H1 (cell line): ENCODE results near the gene PHKG2. TPM values are rescaled to one million over a fixed set of nuclear protein-coding genes. Genes with fewer than 3 reads are reported as not detected.

Experiments
- CTCF ChIA-PET: fragments of 300-600 bp; sonication (Branson Sonifier 250); formaldehyde crosslinking; loops from one replicate; lab custom pipeline; 2021; ENCODE audit not compliant: partially characterized antibody; lab: Charles Lee
- POLR2A ChIA-PET: fragments of 300-600 bp; sonication (Branson Sonifier 250); formaldehyde crosslinking; loops from one replicate; lab custom pipeline; 2021; ENCODE audit warnings: inconsistent platforms; ENCODE audit not compliant: partially characterized antibody; lab: Charles Lee
- DNase-seq, 2 experiments: peaks; one replicate each; pipeline versions ENCODE4 v3.0.0 to v3.0.0-alpha.2; 2010 to 2022; ENCODE audit warnings: low spot score in 2 of 2, low read depth in 1 of 2, mixed read lengths in 1 of 2
- FAIRE-seq: peaks from 2 replicates; lab custom pipeline; 2011; peaks lifted over from hg19 to GRCh38; lab: Jason Lieb, UNC
- H2AFZ ChIP-seq: 2 replicates; pipeline ENCODE4 v1.8.1; 2012; ENCODE audit warnings: low read length, inconsistent platforms
- H2AK5ac ChIP-seq: 2 replicates; pipeline ENCODE4 v1.6.1; 2013; ENCODE audit warnings: low read depth, low read length
- H2BK120ac ChIP-seq: replicated peaks from 2 replicates; pipeline ENCODE3; 2013; ENCODE audit warnings: low read depth, low read length, inconsistent platforms
- H2BK12ac ChIP-seq: 2 replicates; pipeline ENCODE4 v1.6.1; 2013; ENCODE audit warnings: low read depth, low read length
- H2BK15ac ChIP-seq: 2 replicates; pipeline ENCODE4 v1.6.1; 2013; ENCODE audit warnings: low read length
- H2BK20ac ChIP-seq: 2 replicates; pipeline ENCODE4 v1.6.1; 2013; ENCODE audit warnings: low read length
- H2BK5ac ChIP-seq: 2 replicates; pipeline ENCODE4 v1.6.1; 2013; ENCODE audit warnings: low read depth, low read length
- H3K14ac ChIP-seq: 2 replicates; pipeline ENCODE4 v1.6.1; 2013; ENCODE audit warnings: inconsistent platforms; ENCODE audit not compliant: insufficient read length
- H3K18ac ChIP-seq: 2 replicates; pipeline ENCODE4 v1.6.1; 2013; ENCODE audit warnings: low read length; ENCODE audit errors: extremely low read depth
- H3K23ac ChIP-seq: 2 replicates; pipeline ENCODE4 v1.6.1; 2013; ENCODE audit warnings: inconsistent platforms; ENCODE audit not compliant: insufficient read length
- H3K23me2 ChIP-seq: 2 replicates; pipeline ENCODE4 v1.6.1; 2013; ENCODE audit warnings: low read depth, low read length
- H3K27ac ChIP-seq: 2 replicates; pipeline ENCODE4 v1.6.1; 2011; ENCODE audit warnings: low read depth, low read length, inconsistent platforms
- H3K27me3 ChIP-seq, 4 experiments: replicated peaks in 1 of 4; 1 replicate in 1 of 4; 2 replicates in 3 of 4; pipeline versions ENCODE4 v1.6.1 to v1.8.1; 2011 to 2013; ENCODE audit warnings: low read length in 3 of 4, mild to moderate bottlenecking in 3 of 4, inconsistent platforms in 2 of 4, mixed read lengths in 2 of 4, moderate library complexity in 1 of 4; ENCODE audit not compliant: control insufficient read depth in 3 of 4, insufficient read depth in 3 of 4; ENCODE audit errors: extremely low read depth in 1 of 4
- H3K36me3 ChIP-seq, 4 experiments: 2 replicates each; pipeline versions ENCODE4 v1.6.1 to v1.8.1; 2011 to 2013; ENCODE audit warnings: mild to moderate bottlenecking in 4 of 4, low read length in 3 of 4, moderate library complexity in 2 of 4, control low read depth in 1 of 4, inconsistent platforms in 1 of 4; ENCODE audit not compliant: insufficient read depth in 4 of 4, control insufficient read depth in 2 of 4
- H3K4ac ChIP-seq: replicated peaks from 2 replicates; pipeline ENCODE3; 2013; ENCODE audit warnings: low read length, low read depth, mixed read lengths, inconsistent platforms; ENCODE audit not compliant: insufficient read length
- H3K4me1 ChIP-seq, 4 experiments: replicated peaks in 1 of 4; 1 replicate in 1 of 4; 2 replicates in 3 of 4; pipeline versions ENCODE4 v1.6.1 to v1.8.1; 2011 to 2013; ENCODE audit warnings: low read length in 3 of 4, inconsistent platforms in 2 of 4, mixed read lengths in 1 of 4; ENCODE audit not compliant: insufficient read depth in 4 of 4, control insufficient read depth in 3 of 4
- H3K4me2 ChIP-seq, 2 experiments: 2 replicates each; pipeline versions ENCODE4 v1.6.1 to v1.8.1; 2011 to 2013; ENCODE audit warnings: low read depth in 2 of 2, low read length in 2 of 2, control low read depth in 1 of 2, inconsistent platforms in 1 of 2, mild to moderate bottlenecking in 1 of 2; ENCODE audit not compliant: insufficient read depth in 1 of 2
- H3K4me3 ChIP-seq, 4 experiments: fragments of 200-600, 300-600 bp in 1 of 4; sonication (generic), shearing (Covaris generic), sonication (Bioruptor Twin) in 1 of 4; 2 replicates each; pipeline versions ENCODE4 v1.5.1 to v1.8.1; 2011 to 2016; ENCODE audit warnings: low read length in 4 of 4, low read depth in 3 of 4, control low read depth in 2 of 4, inconsistent platforms in 2 of 4, mild to moderate bottlenecking in 2 of 4, mixed read lengths in 1 of 4, moderate library complexity in 1 of 4; ENCODE audit not compliant: insufficient read depth in 2 of 4; ENCODE audit errors: extremely low read depth in 1 of 4
- H3K56ac ChIP-seq: replicated peaks from 2 replicates; pipeline ENCODE3; 2013; ENCODE audit warnings: low read depth, mild to moderate bottlenecking, mixed read lengths, low read length, inconsistent platforms; ENCODE audit not compliant: insufficient read length
- H3K79me1 ChIP-seq: 2 replicates; pipeline ENCODE4 v1.6.1; 2013; ENCODE audit warnings: low read depth, low read length, control low read depth
- H3K79me2 ChIP-seq, 2 experiments: 2 replicates each; pipeline versions ENCODE4 v1.6.1 to v1.8.1; 2012 to 2013; ENCODE audit warnings: low read length in 2 of 2, mild to moderate bottlenecking in 2 of 2, inconsistent platforms in 1 of 2; ENCODE audit not compliant: insufficient read depth in 2 of 2, control insufficient read depth in 1 of 2
- H3K9ac ChIP-seq, 4 experiments: replicated peaks in 1 of 4; 1 replicate in 1 of 4; 2 replicates in 3 of 4; pipeline versions ENCODE4 v1.6.1 to v1.8.1; 2011 to 2013; ENCODE audit warnings: low read depth in 3 of 4, low read length in 3 of 4, control low read depth in 2 of 4, mild to moderate bottlenecking in 2 of 4, moderate library complexity in 2 of 4, inconsistent platforms in 1 of 4; ENCODE audit errors: extremely low read depth in 1 of 4
- H3K9me3 ChIP-seq, 2 experiments: 2 replicates each; pipeline versions ENCODE4 v1.6.1 to v1.8.1; 2012 to 2013; ENCODE audit warnings: mild to moderate bottlenecking in 2 of 2, moderate library complexity in 2 of 2, control low read depth in 1 of 2, inconsistent platforms in 1 of 2, low read depth in 1 of 2, low read length in 1 of 2, mixed read lengths in 1 of 2; ENCODE audit not compliant: insufficient read depth in 2 of 2
- H4K20me1 ChIP-seq, 2 experiments: replicated peaks in 1 of 2; 2 replicates each; pipeline versions ENCODE3 to v1.8.1; 2011 to 2013; ENCODE audit warnings: inconsistent platforms in 2 of 2, low read length in 2 of 2, mild to moderate bottlenecking in 1 of 2; ENCODE audit not compliant: insufficient read depth in 2 of 2, control insufficient read depth in 1 of 2
- H4K5ac ChIP-seq: 2 replicates; pipeline ENCODE4 v1.6.1; 2013; ENCODE audit warnings: low read length, low read depth, mixed read lengths, inconsistent platforms; ENCODE audit not compliant: insufficient read length
- H4K8ac ChIP-seq: 2 replicates; pipeline ENCODE4 v1.8.0; 2013; ENCODE audit warnings: mild to moderate bottlenecking, moderate library complexity, low read length, inconsistent platforms; ENCODE audit not compliant: insufficient read depth; ENCODE audit errors: extremely low read depth
- H4K91ac ChIP-seq: replicated peaks from 2 replicates; pipeline ENCODE3; 2013; ENCODE audit warnings: low read length, mixed read lengths, inconsistent platforms; ENCODE audit not compliant: insufficient read length
- BACH1 ChIP-seq: IDR thresholded peaks from 2 replicates; pipeline ENCODE4 v1.6.1; 2012; ENCODE audit warnings: low read length, improper control_type of control experiment
- CHD1 ChIP-seq: IDR thresholded peaks from 2 replicates; pipeline ENCODE4 v1.6.1; 2012; ENCODE audit warnings: low read depth, low read length, improper control_type of control experiment
- EGR1 ChIP-seq: IDR thresholded peaks from 2 replicates; pipeline ENCODE4 v1.6.1; 2011; ENCODE audit warnings: low read depth, low read length, borderline replicate concordance
- GABPA ChIP-seq: IDR thresholded peaks from 2 replicates; pipeline ENCODE4 v1.6.1; 2011; ENCODE audit warnings: mild to moderate bottlenecking, low read length, moderate library complexity, borderline replicate concordance; ENCODE audit not compliant: insufficient read depth
- POLR2AphosphoS5 ChIP-seq: IDR thresholded peaks from 2 replicates; pipeline ENCODE4 v1.6.1; 2011; ENCODE audit warnings: low read depth, low read length
- TAF1 ChIP-seq: IDR thresholded peaks from 2 replicates; pipeline ENCODE4 v1.6.1; 2011; ENCODE audit warnings: mild to moderate bottlenecking, low read depth, low read length
- TEAD4 ChIP-seq: IDR thresholded peaks from 2 replicates; pipeline ENCODE4 v1.6.1; 2012; ENCODE audit warnings: low read depth, low read length, inconsistent platforms, mixed read lengths
- WGBS, 2 experiments: shearing (Covaris generic) in 1 of 2; methylation state at CpG; one replicate each; pipeline versions ENCODE4 v1.1.6 to v1.1.7; 2013 to 2015; ENCODE audit warnings: low lambda C conversion rate in 2 of 2, mixed read lengths in 2 of 2, inconsistent platforms in 1 of 2, low coverage in 1 of 2, missing lambda C conversion rate in 1 of 2; ENCODE audit not compliant: insufficient replicate concordance in 2 of 2, insufficient coverage in 1 of 2, insufficient read length in 1 of 2; ENCODE audit errors: extremely low coverage in 1 of 2, missing lambda C conversion rate in 1 of 2; 5-methylcytosine and 5-hydroxymethylcytosine counted together
- polyA plus RNA-seq, 7 experiments: library from polyadenylated mRNA; depleted of rRNA in 3 of 7; stranded (reverse) in 5 of 7; unstranded in 2 of 7; fragments of >200 nt in 5 of 7; fragments of 200-250 nt in 2 of 7; gene quantifications; 1 replicate in 5 of 7; 2 replicates in 1 of 7; 4 replicates in 1 of 7; pipeline versions ENCODE4 v1.2.1 to v1.2.3, GENCODE V29; 2011 to 2013; ENCODE audit warnings: missing spikeins in 2 of 7, mixed read lengths in 2 of 7
- total RNA-seq: library from RNA; stranded (reverse); fragmentation: NEBNext Ultra II Directional; extraction: Animal tissue kit (Norgen Biotek cat#: 25700); gene quantifications from 2 replicates; pipeline ENCODE4 v1.2.1, GENCODE V29; 2021

PHKG2 gene
- total and polyA plus RNA-seq, 2 of the 8 experiments (the other 6 are each of a cell fraction or from before 2014, with no cell fraction given), result 36.0 to 53.4 TPM

DNA sequence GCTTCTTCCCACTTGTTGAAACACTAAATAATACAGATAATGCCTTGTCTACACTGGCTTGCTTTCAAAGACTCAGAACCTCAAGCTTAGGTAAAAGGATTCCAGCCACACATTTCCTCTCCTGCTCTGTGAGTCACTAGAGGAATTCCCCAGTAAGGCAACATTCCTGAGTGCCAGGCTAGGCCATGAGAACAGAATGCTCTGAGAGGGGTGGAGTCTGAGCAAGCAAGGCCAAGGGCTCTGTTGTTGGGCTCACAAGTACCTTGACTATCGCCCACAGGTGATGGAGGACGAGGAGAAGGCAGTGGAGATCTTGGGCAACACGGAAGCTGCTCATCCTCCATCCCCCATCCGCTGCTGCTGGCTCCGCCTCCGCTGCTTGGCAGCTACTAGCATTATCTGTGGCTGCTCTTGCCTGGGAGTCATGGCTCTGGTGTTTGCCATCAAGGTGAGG lies 6.7 kb upstream of the PHKG2 start:
- no peak overlapping the region for H4K91ac ChIP-seq
- H2BK120ac ChIP-seq, result no peak overlapping the region
- H3K23ac ChIP-seq, result no peak overlapping the region
- H3K9ac ChIP-seq, result no peak overlapping the region
- DNase-seq, result no peak
- H2BK12ac ChIP-seq, result no peak overlapping the region
- H3K18ac ChIP-seq, result no peak overlapping the region
- H4K5ac ChIP-seq, result no peak overlapping the region
- no peaks in the 10 kb centered on the region for H3K9me3 ChIP-seq
- no peak overlapping the region for H2AFZ ChIP-seq
- H3K79me1 ChIP-seq, result no peaks in the 10 kb centered on the region
- no peaks in the 10 kb centered on the region; a peak in 1 of 7 replicates for H3K27me3 ChIP-seq
- no peak overlapping the region; a peak in 1 of 8 replicates for H3K4me3 ChIP-seq
- H3K4me2 ChIP-seq, result no peak overlapping the region
- WGBS, 2 experiments, result 92% methylated on average over 6 of the region's 6 CpGs; no CpG with 5 or more reads in 1 of the 2 experiments
- H2BK15ac ChIP-seq, result no peak overlapping the region
- no peak overlapping the region for H2BK20ac ChIP-seq
- no peak overlapping the region for H3K27ac ChIP-seq
- ChIA-PET CTCF (no interaction called here), POLR2A (interaction anchor here (1.0 to 2.5 kb wide), 5 partner anchors 9 to 33 kb away, joined by 3 to 9 read pairs (median 4); no protein-coding TSS in a partner anchor)
- FAIRE-seq, result no peak
- peaks cover 2 to 6% of the 10 kb centered on the region in 2 experiments for H4K20me1 ChIP-seq
- no peak overlapping the region for H3K56ac ChIP-seq
- no peak overlapping the region for H2AK5ac ChIP-seq
- H4K8ac ChIP-seq, result no peak overlapping the region
- TF ChIP-seq EGR1 (no peak), GABPA (no peak), CHD1 (no peak), BACH1 (no peak), TAF1 (0 out of 2 replicates have a peak, but pooled peaks have one; percentile 31), TEAD4 (peak; percentile 34; the same call in 1 of the 2 replicates), POLR2AphosphoS5 (peak; percentile 53; the same call in 1 of the 2 replicates)
- H3K4me1 ChIP-seq, result peaks cover 0 to 7% (median 2%) of the 10 kb centered on the region in 4 experiments; a peak in 5 of 7 replicates
- H3K23me2 ChIP-seq, result no peaks in the 10 kb centered on the region; the same call in 1 of the 2 replicates
- no peaks in the 10 kb centered on the region for H3K79me2 ChIP-seq
- H2BK5ac ChIP-seq, result no peak overlapping the region
- no peak overlapping the region for H3K4ac ChIP-seq
- H3K36me3 ChIP-seq, result peaks cover 5 to 37% (median 23%) of the 10 kb centered on the region in 4 experiments
- no peak overlapping the region for H3K14ac ChIP-seq
